GM12878 (cell line): ENCODE data around the gene GIMAP1. TPM values are rescaled to one million over a fixed set of nuclear protein-coding genes. Genes with fewer than 3 reads are reported as not detected.

ENCODE experiments used
- ATAC-seq: fragments of 200-7000 bp; cut with Tn5 transposase; 3 replicates; pipeline ENCODE4 v1.9.1; 2020; ENCODE audit warnings: mild to moderate bottlenecking, moderate library complexity
- BruUV-seq: library from RNA; stranded (reverse); fragments of 400-500 nt; replicated peaks from 2 replicates; lab custom pipeline; 2021; lab: Mats Ljungman, UMichigan
- CTCF ChIA-PET: fragments of 300-600 bp; sonication (Branson Sonifier 250); formaldehyde crosslinking; extraction: SDS; loops from one replicate; lab custom pipeline; 2021; ENCODE audit warnings: inconsistent platforms; lab: Yijun Ruan, JAX
- POLR2A ChIA-PET: fragments of 350-600 bp; formaldehyde crosslinking; extraction: SDS; loops from one replicate; lab custom pipeline; 2021; ENCODE audit warnings: inconsistent platforms; lab: Charles Lee
- RAD21 ChIA-PET: fragments of 300-600 bp; sonication (Branson Sonifier 250); formaldehyde crosslinking; loops from one replicate; lab custom pipeline; 2023; ENCODE audit warnings: antibody characterized with exemption; ENCODE audit not compliant: unreplicated experiment; lab: Charles Lee
- SMC1A ChIA-PET: fragments of 300-600 bp; sonication (Branson Sonifier 250); formaldehyde crosslinking; loops from one replicate; lab custom pipeline; 2023; ENCODE audit not compliant: unreplicated experiment, uncharacterized antibody; lab: Charles Lee
- DNase-seq: peaks from one replicate; pipeline ENCODE4 v3.0.0-alpha.2; 2011; ENCODE audit warnings: low read depth, low spot score
- FAIRE-seq: peaks from 3 replicates; lab custom pipeline; 2011; peaks lifted over from hg19 to GRCh38; lab: Jason Lieb, UNC
- H2AFZ ChIP-seq: 2 replicates; pipeline ENCODE4 v1.6.0; 2011; ENCODE audit warnings: low read depth, low read length, control low read depth; ENCODE audit not compliant: control insufficient read depth
- H3K27ac ChIP-seq: 2 replicates; pipeline ENCODE4 v1.5.1; 2011; ENCODE audit warnings: control low read depth; ENCODE audit not compliant: control insufficient read depth, insufficient read depth
- H3K27me3 ChIP-seq, 2 experiments: replicated peaks in 1 of 2; 2 replicates each; pipeline versions ENCODE4 v1.6.0 to v1.6.1; 2011; ENCODE audit warnings: low read length in 1 of 2; ENCODE audit not compliant: control insufficient read depth in 2 of 2, insufficient read depth in 2 of 2
- H3K36me3 ChIP-seq, 2 experiments: 2 replicates each; pipeline ENCODE4 v1.5.1; 2011; ENCODE audit warnings: low read length in 1 of 2; ENCODE audit not compliant: control insufficient read depth in 2 of 2, insufficient read depth in 2 of 2
- H3K4me1 ChIP-seq: 2 replicates; pipeline ENCODE4 v1.6.1; 2011; ENCODE audit warnings: mild to moderate bottlenecking, low read length, moderate library complexity, mixed read lengths; ENCODE audit not compliant: control insufficient read depth, insufficient read depth
- H3K4me2 ChIP-seq: 2 replicates; pipeline ENCODE4 v1.6.0; 2011; ENCODE audit warnings: control low read depth; ENCODE audit not compliant: control insufficient read depth, insufficient read depth
- H3K4me3 ChIP-seq: fragments of 200-600 bp; sonication (generic); 2 replicates; pipeline ENCODE4 v1.5.1; 2016
- H3K79me2 ChIP-seq: 2 replicates; pipeline ENCODE4 v1.6.0; 2011; ENCODE audit warnings: low read length; ENCODE audit not compliant: control insufficient read depth, insufficient read depth
- H3K9ac ChIP-seq: 2 replicates; pipeline ENCODE4 v1.8.0; 2011; ENCODE audit warnings: low read length, control low read depth, mixed read lengths; ENCODE audit not compliant: control insufficient read depth, insufficient read depth
- H3K9me3 ChIP-seq: replicated peaks from 3 replicates; pipeline ENCODE4 v1.5.1; 2011; ENCODE audit warnings: mild to moderate bottlenecking, low read length; ENCODE audit not compliant: control insufficient read depth, insufficient read depth
- H4K20me1 ChIP-seq: 2 replicates; pipeline ENCODE4 v1.6.0; 2011; ENCODE audit not compliant: control insufficient read depth, insufficient read depth
- ATF7 ChIP-seq: fragments of 450-650 bp; IDR thresholded peaks from 2 replicates; pipeline ENCODE4 v1.6.1; 2016; ENCODE audit warnings: low read depth, mild to moderate bottlenecking
- ETV6 ChIP-seq, 2 experiments: fragments of 450-650 bp in 1 of 2; IDR thresholded peaks in 1 of 2; conservative IDR thresholded peaks in 1 of 2; 2 replicates each; pipeline ENCODE4 v1.6.1; 2014; ENCODE audit warnings: antibody characterized with exemption in 1 of 2, borderline replicate concordance in 1 of 2, low read depth in 1 of 2, mild to moderate bottlenecking in 1 of 2, moderate library complexity in 1 of 2
- GABPA ChIP-seq: IDR thresholded peaks from 2 replicates; pipeline ENCODE4 v1.6.1; 2014; ENCODE audit warnings: antibody characterized with exemption, low read depth, mild to moderate bottlenecking, inconsistent platforms
- JUNB ChIP-seq: IDR thresholded peaks from 2 replicates; pipeline ENCODE4 v1.6.1; 2016; ENCODE audit warnings: antibody characterized with exemption, mild to moderate bottlenecking
- NFXL1 ChIP-seq: fragments of 450-650 bp; IDR thresholded peaks from 2 replicates; pipeline ENCODE4 v1.6.1; 2017; ENCODE audit warnings: antibody characterized with exemption, mild to moderate bottlenecking, borderline replicate concordance
- PML ChIP-seq: IDR thresholded peaks from 2 replicates; pipeline ENCODE4 v1.6.1; 2012; ENCODE audit warnings: low read length, inconsistent platforms
- POLR2AphosphoS2 ChIP-seq: IDR thresholded peaks from 2 replicates; pipeline ENCODE4 v1.6.1; 2011; ENCODE audit warnings: low read depth, mild to moderate bottlenecking, low read length, improper control_type of control experiment, moderate library complexity
- RAD51 ChIP-seq: fragments of 450-650 bp; IDR thresholded peaks from 2 replicates; pipeline ENCODE4 v1.6.1; 2016; ENCODE audit warnings: moderate library complexity, mild to moderate bottlenecking, inconsistent platforms
- RELA ChIP-seq: fragments of 450-650 bp; IDR thresholded peaks from 2 replicates; pipeline ENCODE4 v1.8.0; 2014; ENCODE audit warnings: borderline replicate concordance; ENCODE audit not compliant: partially characterized antibody
- SIX5 ChIP-seq: IDR thresholded peaks from 2 replicates; pipeline ENCODE4 v1.6.1; 2011; ENCODE audit warnings: mild to moderate bottlenecking, low read depth, low read length, moderate library complexity; ENCODE audit not compliant: severe bottlenecking
- ZNF24 ChIP-seq: fragments of 450-650 bp; IDR thresholded peaks from 2 replicates; pipeline ENCODE4 v1.6.1; 2017; ENCODE audit warnings: antibody characterized with exemption, mild to moderate bottlenecking
- ZNF274 ChIP-seq: IDR thresholded peaks from one replicate; pipeline ENCODE4 v1.8.0; 2011; ENCODE audit not compliant: insufficient read length, insufficient read depth
- WGBS: methylation state at CpG from one replicate; pipeline ENCODE4 v1.1.6; 2016; ENCODE audit warnings: low lambda C conversion rate; ENCODE audit not compliant: insufficient replicate concordance, insufficient coverage; ENCODE audit errors: missing lambda C conversion rate; 5-methylcytosine and 5-hydroxymethylcytosine counted together
- in situ Hi-C: fragments of 300-500 bp; cut with MboI; formaldehyde crosslinking; loops from 9 replicates; pipeline ENCODE4 v1.14.3; 2018; ENCODE audit warnings: mixed read lengths
- intact Hi-C: fragments of 100-400 bp; cut with micrococcal nuclease; formaldehyde crosslinking; loops from one replicate; pipeline ENCODE4 v1.14.2; 2022; ENCODE audit not compliant: unreplicated experiment
- polyA plus RNA-seq, 11 experiments: library from polyadenylated mRNA; depleted of rRNA in 4 of 11; unstranded in 6 of 11; stranded (reverse) in 5 of 11; fragments of >200 nt; fragmentation: Nextera tagmentation in 4 of 11; fragmentation: Illumina TruSeq in 1 of 11; extraction: Ambion mirVana in 4 of 11; extraction: Trizol in 1 of 11; gene quantifications; 1 replicate in 1 of 11; 2 replicates in 10 of 11; pipeline versions ENCODE4 v1.2.1 to v1.2.3, GENCODE V29; 2011 to 2016; ENCODE audit warnings: inconsistent platforms in 2 of 11, missing spikeins in 2 of 11, low read depth in 1 of 11
- total RNA-seq, 4 experiments: library from RNA; depleted of rRNA in 3 of 4; stranded (reverse); fragments of >200 nt in 3 of 4; fragmentation: Illumina TruSeq in 1 of 4; extraction: Trizol in 1 of 4; gene quantifications; 2 replicates each; pipeline versions ENCODE4 v1.2.1 to v1.2.3, GENCODE V29; 2013 to 2021

GIMAP1 gene
- total and polyA plus RNA-seq, 10 of the 15 experiments (the other 5 are each of a cell fraction or from before 2014, with no cell fraction given): 0.16 to 1.9 (median 1.1) TPM

DNA sequence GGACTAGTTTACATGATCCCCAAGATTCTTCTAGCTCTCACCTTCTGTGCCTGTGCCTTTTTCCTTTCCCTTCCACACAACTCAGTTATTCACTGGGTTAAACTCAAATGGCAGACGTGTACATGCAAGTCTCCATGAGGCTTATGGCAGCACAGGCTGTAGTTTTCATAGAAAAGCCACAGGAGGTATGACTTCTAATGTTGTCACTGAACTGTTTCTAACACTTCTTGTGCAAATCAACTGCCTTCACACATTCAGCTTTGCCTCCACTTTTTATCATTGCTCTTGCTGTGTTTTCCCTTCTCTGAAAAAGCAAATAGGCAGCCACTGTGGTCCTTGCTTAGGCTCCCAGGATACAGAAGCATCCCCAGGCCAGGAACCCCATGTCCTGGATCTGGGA, 15.5 kb downstream of the GIMAP1 start:
- H3K79me2 ChIP-seq: peaks cover 1% of the 10 kb centered on the region; the same call in 1 of the 2 replicates
- no peaks in the 10 kb centered on the region for H3K27me3 ChIP-seq
- no peak for FAIRE-seq
- POLR2A ChIA-PET: no interaction called here
- TF ChIP-seq ZNF24 (no peak), SIX5 (no peak), NFXL1 (no peak), ATF7 (no peak), PML (no peak), ETV6 (conservative IDR thresholded peaks at IDR 0.05 in 1 of 2, IDR thresholded peaks at IDR 0.05 in 1 of 2; ENCODE audit: borderline replicate concordance in 1 of 2, low read depth in 1 of 2) (no peak), GABPA (no peak), POLR2AphosphoS2 (no peak), ZNF274 (no peak), JUNB (no peak), RAD51 (no peak), RELA (no peak)
- 93% methylated on average over 1 of the region's 1 CpG for WGBS
- no peak overlapping the region for H3K27ac ChIP-seq
- CTCF ChIA-PET: interaction anchor here (0.5 to 1.6 kb wide), 3 partner anchors 250 to 283 kb away, joined by 3 to 5 read pairs (median 4); no protein-coding TSS in a partner anchor
- no peak overlapping the region for H3K4me3 ChIP-seq
- no peak for ATAC-seq
- H4K20me1 ChIP-seq: no peaks in the 10 kb centered on the region
- intact Hi-C loops (no loop called here), in situ Hi-C loops (no loop called here)
- RAD21 ChIA-PET: no interaction called here
- no peak for DNase-seq
- no peak overlapping the region; the same call in 1 of the 2 replicates for H2AFZ ChIP-seq
- H3K9me3 ChIP-seq: peaks cover 2% of the 10 kb centered on the region; the same call in 2 of the 3 replicates
- H3K36me3 ChIP-seq: no peaks in the 10 kb centered on the region
- SMC1A ChIA-PET: interaction anchor here (1.1 to 1.3 kb wide), 2 partner anchors 18 to 71 kb away, joined by 3 read pairs; no protein-coding TSS in a partner anchor
- H3K9ac ChIP-seq: no peak overlapping the region
- no peak overlapping the region for H3K4me2 ChIP-seq
- BruUV-seq: no TSS peak
- peaks cover 30% of the 10 kb centered on the region for H3K4me1 ChIP-seq
